ENCODE data around the gene CIDEA.
"Not testable (repeated sequence)": the region's sequence is repeated elsewhere in the genome, so short reads cannot be mapped to it uniquely, and the experiment has no call there.

DNA sequence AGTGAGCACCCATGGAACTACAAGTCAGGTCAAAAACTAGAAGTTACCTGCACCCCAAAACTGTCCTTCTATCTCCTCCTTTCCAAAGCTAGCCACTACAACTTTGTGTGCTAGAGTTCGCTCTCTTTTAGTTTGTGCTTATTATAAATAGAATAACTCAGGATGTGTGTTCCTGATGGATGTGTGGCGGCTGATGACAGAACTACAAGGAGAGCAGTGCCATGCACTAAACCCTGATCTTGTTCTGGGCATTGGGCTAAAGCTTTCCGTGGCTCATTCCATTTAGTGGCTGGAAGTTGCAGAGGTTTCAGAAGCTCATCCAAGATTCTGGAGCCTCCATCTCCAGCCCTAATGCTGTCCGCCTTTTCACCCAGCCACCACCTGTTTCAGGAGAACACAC, 37.7 kb upstream of the CIDEA start:
- TF ChIP-seq POLR2A (IDR thresholded peaks at IDR 0.05; ENCODE audit: low read depth, low read length); SPI1 (IDR thresholded peaks at IDR 0.05; ENCODE audit: low read depth, low read length); POLR2AphosphoS5 (IDR thresholded peaks at IDR 0.05; ENCODE audit: low read depth, low read length); TAF1 (IDR thresholded peaks at IDR 0.05; ENCODE audit: low read depth, low read length); POU2F2 (IDR thresholded peaks at IDR 0.05; ENCODE audit: low read depth, low read length); PAX5 (IDR thresholded peaks at IDR 0.05; ENCODE audit: insufficient read depth, low read length, severe bottlenecking): not testable (repeated sequence)

Measured in GM12891 (cell line).